ENCODE data around the gene GRWD1.

DNA sequence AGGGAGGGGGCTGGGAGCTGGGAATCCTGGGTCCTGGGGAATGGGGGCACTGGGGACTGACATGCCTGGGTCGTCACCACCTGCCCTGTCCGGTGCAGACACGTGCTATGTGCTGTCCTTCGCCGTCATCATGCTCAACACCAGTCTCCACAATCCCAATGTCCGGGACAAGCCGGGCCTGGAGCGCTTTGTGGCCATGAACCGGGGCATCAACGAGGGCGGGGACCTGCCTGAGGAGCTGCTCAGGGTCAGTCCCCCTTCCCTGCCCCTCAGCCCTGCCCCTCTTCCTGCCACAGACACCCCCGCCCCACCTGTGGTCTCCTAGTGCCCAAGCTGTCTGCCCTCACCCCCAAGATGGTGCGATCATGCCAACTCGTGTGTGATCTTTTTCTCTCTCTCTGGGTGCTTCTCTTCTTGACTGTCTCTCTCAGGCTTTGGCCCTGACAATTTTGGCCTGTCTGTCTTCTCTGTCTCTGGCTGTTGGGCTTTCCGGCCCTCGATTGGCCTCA lies 28.4 kb downstream of the GRWD1 start:
- TF ChIP-seq, protein P1, sequence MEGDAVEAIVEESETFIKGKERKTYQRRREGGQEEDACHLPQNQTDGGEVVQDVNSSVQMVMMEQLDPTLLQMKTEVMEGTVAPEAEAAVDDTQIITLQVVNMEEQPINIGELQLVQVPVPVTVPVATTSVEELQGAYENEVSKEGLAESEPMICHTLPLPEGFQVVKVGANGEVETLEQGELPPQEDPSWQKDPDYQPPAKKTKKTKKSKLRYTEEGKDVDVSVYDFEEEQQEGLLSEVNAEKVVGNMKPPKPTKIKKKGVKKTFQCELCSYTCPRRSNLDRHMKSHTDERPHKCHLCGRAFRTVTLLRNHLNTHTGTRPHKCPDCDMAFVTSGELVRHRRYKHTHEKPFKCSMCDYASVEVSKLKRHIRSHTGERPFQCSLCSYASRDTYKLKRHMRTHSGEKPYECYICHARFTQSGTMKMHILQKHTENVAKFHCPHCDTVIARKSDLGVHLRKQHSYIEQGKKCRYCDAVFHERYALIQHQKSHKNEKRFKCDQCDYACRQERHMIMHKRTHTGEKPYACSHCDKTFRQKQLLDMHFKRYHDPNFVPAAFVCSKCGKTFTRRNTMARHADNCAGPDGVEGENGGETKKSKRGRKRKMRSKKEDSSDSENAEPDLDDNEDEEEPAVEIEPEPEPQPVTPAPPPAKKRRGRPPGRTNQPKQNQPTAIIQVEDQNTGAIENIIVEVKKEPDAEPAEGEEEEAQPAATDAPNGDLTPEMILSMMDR (IDR thresholded peaks at IDR 0.05; ENCODE audit: insufficient read depth, low read length, poor library complexity, severe bottlenecking) = no peak
- TF ChIP-seq EZH2phosphoT487 (conservative IDR thresholded peaks at IDR 0.05; ENCODE audit: low read length) = no peak

Measured in SU-DHL-6 (cell line).